Keratinocyte (primary cell): Measurements from ENCODE around the gene PARD3B. TPM values are rescaled to one million over a fixed set of nuclear protein-coding genes. Genes with fewer than 3 reads are reported as not detected.

Experiments used
- DNase-seq: peaks from one replicate; pipeline ENCODE4 v3.0.0-alpha.2; 2011; ENCODE audit warnings: low read depth, missing footprints, low spot score
- FAIRE-seq: peaks from 2 replicates; lab custom pipeline; 2011; peaks lifted over from hg19 to GRCh38; lab: Jason Lieb, UNC
- H2AFZ ChIP-seq: 2 replicates; pipeline ENCODE4 v1.6.0; 2012; ENCODE audit warnings: low read length, control low read depth, inconsistent platforms; ENCODE audit not compliant: control insufficient read depth
- H3K27ac ChIP-seq: 2 replicates; pipeline ENCODE4 v1.5.1; 2011; ENCODE audit warnings: low read length; ENCODE audit not compliant: control insufficient read depth, insufficient read depth
- H3K27me3 ChIP-seq: 3 replicates; pipeline ENCODE4 v1.6.0; 2011; ENCODE audit warnings: low read length; ENCODE audit not compliant: control insufficient read depth, insufficient read depth; ENCODE audit errors: extremely low read depth
- H3K36me3 ChIP-seq, 2 experiments: 2 replicates in 1 of 2; 3 replicates in 1 of 2; pipeline ENCODE4 v1.5.1; 2011; ENCODE audit warnings: low read length in 2 of 2, mild to moderate bottlenecking in 1 of 2; ENCODE audit not compliant: control insufficient read depth in 2 of 2, insufficient read depth in 2 of 2; ENCODE audit errors: extremely low read depth in 1 of 2
- H3K4me1 ChIP-seq: 3 replicates; pipeline ENCODE4 v1.5.1; 2011; ENCODE audit warnings: low read length; ENCODE audit not compliant: control insufficient read depth, insufficient read depth; ENCODE audit errors: extremely low read depth
- H3K4me2 ChIP-seq: 3 replicates; pipeline ENCODE4 v1.6.0; 2011; ENCODE audit warnings: low read depth, low read length; ENCODE audit not compliant: control insufficient read depth, insufficient read depth; ENCODE audit errors: extremely low read depth
- H3K4me3 ChIP-seq, 3 experiments: fragments of 200-600 bp in 1 of 3; sonication (generic) in 1 of 3; 2 replicates in 2 of 3; 3 replicates in 1 of 3; pipeline ENCODE4 v1.5.1; 2011 to 2016; ENCODE audit warnings: low read length in 3 of 3, mild to moderate bottlenecking in 3 of 3, control low read depth in 2 of 3, inconsistent platforms in 1 of 3, low read depth in 1 of 3, mixed read lengths in 1 of 3, mixed run types in 1 of 3, moderate library complexity in 1 of 3; ENCODE audit not compliant: control insufficient read depth in 2 of 3, insufficient read depth in 2 of 3; ENCODE audit errors: extremely low read depth in 1 of 3
- H3K79me2 ChIP-seq: 2 replicates; pipeline ENCODE4 v1.6.0; 2012; ENCODE audit warnings: low read length; ENCODE audit not compliant: control insufficient read depth, insufficient read depth
- H3K9ac ChIP-seq: 3 replicates; pipeline ENCODE4 v1.6.0; 2011; ENCODE audit warnings: low read length; ENCODE audit not compliant: control insufficient read depth, insufficient read depth; ENCODE audit errors: extremely low read depth
- H3K9me1 ChIP-seq: 3 replicates; pipeline ENCODE4 v1.6.0; 2011; ENCODE audit warnings: low read length; ENCODE audit not compliant: control insufficient read depth, insufficient read depth; ENCODE audit errors: extremely low read depth
- H3K9me3 ChIP-seq: 2 replicates; pipeline ENCODE4 v1.5.1; 2012; ENCODE audit warnings: low read depth, low read length; ENCODE audit not compliant: control insufficient read depth
- H4K20me1 ChIP-seq: 3 replicates; pipeline ENCODE4 v1.6.0; 2011; ENCODE audit warnings: low read length; ENCODE audit not compliant: control insufficient read depth, insufficient read depth; ENCODE audit errors: extremely low read depth
- CTCF ChIP-seq, 3 experiments: IDR thresholded peaks in 1 of 3; conservative IDR thresholded peaks in 1 of 3; optimal IDR thresholded peaks in 1 of 3; 2 replicates in 2 of 3; 3 replicates in 1 of 3; pipeline versions ENCODE3 to v1.5.1; 2011; ENCODE audit warnings: low read length in 3 of 3, mild to moderate bottlenecking in 3 of 3, moderate library complexity in 2 of 3, control low read depth in 1 of 3, inconsistent platforms in 1 of 3; ENCODE audit not compliant: insufficient read depth in 2 of 3; ENCODE audit errors: extremely low read depth in 1 of 3
- EZH2 ChIP-seq: IDR thresholded peaks from one replicate; pipeline ENCODE4 v1.6.1; 2012; ENCODE audit warnings: inconsistent platforms, mild to moderate bottlenecking, low read length, moderate library complexity
- dilution Hi-C: fragments of 300-500 bp; cut with MboI; formaldehyde crosslinking; loops from one replicate; pipeline ENCODE4 v1.7.0; 2020; ENCODE audit warnings: low sequenced_read_pairs; ENCODE audit not compliant: extremely low pct_ligation_motif_present
- polyA plus RNA-seq, 5 experiments: library from polyadenylated mRNA; depleted of rRNA in 3 of 5; stranded (reverse) in 3 of 5; stranded (forward) in 1 of 5; unstranded in 1 of 5; fragments of >200 nt; gene quantifications; 1 replicate in 1 of 5; 2 replicates in 3 of 5; 3 replicates in 1 of 5; pipeline versions ENCODE4 v1.2.1 to v1.2.3, GENCODE V29; 2011 to 2012; ENCODE audit warnings: missing spikeins in 2 of 5, low read depth in 1 of 5, low replicate concordance in 1 of 5

PARD3B gene
- polyA plus RNA-seq, 1 donor (not counting 4 experiments of a cell fraction or from before 2014, with no cell fraction given), result 1.2 TPM

- peak; percentile 33 for DNase-seq
- Histone ChIP-seq H3K4me1 (peaks cover 9% of the 10 kb centered on the region), H3K9me3 (no peaks in the 10 kb centered on the region), H4K20me1 (no peaks in the 10 kb centered on the region), H3K79me2 (no peaks in the 10 kb centered on the region), H3K4me2 (no peak overlapping the region), H2AFZ (no peak overlapping the region), H3K27me3 (no peaks in the 10 kb centered on the region), H3K36me3 (no peaks in the 10 kb centered on the region), H3K4me3 (no peak overlapping the region), H3K9me1 (no peaks in the 10 kb centered on the region), H3K9ac (no peak overlapping the region), H3K27ac (no peak overlapping the region)
- peak; percentile 87 for FAIRE-seq
- dilution Hi-C loops, result no loop called here
- TF ChIP-seq CTCF (optimal IDR thresholded peaks at IDR 0.05 in 1 of 3, IDR thresholded peaks at IDR 0.05 in 1 of 3, conservative IDR thresholded peaks at IDR 0.05 in 1 of 3; ENCODE audit: extremely low read depth in 1 of 3, insufficient read depth in 2 of 3, low read length in 3 of 3) (no peak), EZH2 (no peak)
These were observed 279.6 kb downstream of the PARD3B start for GRCh38 chr2:204824751-204825453.

- dilution Hi-C loops, result no loop called here
These were observed 280.4 kb downstream of the PARD3B start for GRCh38 chr2:204825681-204826080.

More at GRCh38 chr2:204825681-204826080, 280.4 kb downstream of the PARD3B start:
- Histone ChIP-seq H4K20me1 (no peaks in the 10 kb centered on the region), H3K9ac (no peak overlapping the region), H3K79me2 (no peaks in the 10 kb centered on the region), H2AFZ (no peak overlapping the region), H3K36me3 (no peaks in the 10 kb centered on the region), H3K9me3 (no peaks in the 10 kb centered on the region), H3K4me1 (peaks cover 9% of the 10 kb centered on the region), H3K4me3 (no peak overlapping the region), H3K4me2 (no peak overlapping the region), H3K27ac (no peak overlapping the region), H3K27me3 (no peaks in the 10 kb centered on the region), H3K9me1 (no peaks in the 10 kb centered on the region)
- no peak for FAIRE-seq
- no peak for DNase-seq
- TF ChIP-seq EZH2, result no peak
- no peak for TF ChIP-seq CTCF (optimal IDR thresholded peaks at IDR 0.05 in 1 of 3, IDR thresholded peaks at IDR 0.05 in 1 of 3, conservative IDR thresholded peaks at IDR 0.05 in 1 of 3; ENCODE audit: extremely low read depth in 1 of 3, insufficient read depth in 2 of 3, low read length in 3 of 3)
